ENCODE measurements around the gene RAB3IL1. TPM values are rescaled to one million over a fixed set of nuclear protein-coding genes. Genes with fewer than 3 reads are reported as not detected.

RAB3IL1 gene
- total RNA-seq, 3 donors from 2014 or later: 0.15 to 1.4 TPM; not detected in 1

DNA sequence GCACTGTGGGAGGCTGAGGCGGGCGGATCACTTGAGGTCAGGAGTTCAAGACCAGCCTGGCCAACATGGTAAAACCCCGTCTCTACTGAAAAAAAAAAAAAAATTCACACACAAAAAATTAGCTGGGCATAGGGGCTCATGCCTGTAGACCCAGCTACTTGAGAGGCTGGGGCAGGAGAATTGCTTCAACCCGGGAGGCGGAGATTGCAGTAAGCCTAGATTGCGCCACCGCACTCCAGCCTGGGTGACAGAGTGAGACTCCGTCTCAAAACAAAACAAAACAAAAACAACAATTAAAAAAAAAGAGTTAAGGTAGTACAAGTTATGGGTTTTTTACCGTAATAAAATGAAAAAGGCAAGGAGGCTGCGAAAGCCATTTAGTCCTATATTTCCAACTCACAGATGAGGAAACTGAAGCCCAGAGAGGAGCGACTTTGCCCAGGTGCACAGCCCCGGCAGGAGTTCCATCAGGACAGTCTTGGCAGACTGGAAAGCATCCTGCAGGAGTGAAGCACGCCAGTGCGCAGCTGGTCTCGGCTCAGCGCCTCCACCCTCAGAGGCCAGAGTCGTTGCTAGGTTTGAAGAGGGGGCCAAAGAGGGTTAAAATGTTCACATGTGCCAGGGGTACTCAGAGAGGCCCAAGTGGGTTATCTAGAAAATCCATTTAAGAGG lies 22.2 kb downstream of the RAB3IL1 start:
- no peak for DNase-seq
- no peak overlapping the region for H3K4me3 Mint-ChIP-seq
- no peaks in the 10 kb centered on the region for H3K36me3 Mint-ChIP-seq (ENCODE audit: insufficient read depth)
- H3K27me3 Mint-ChIP-seq (ENCODE audit: low read depth): no peaks in the 10 kb centered on the region
- peaks cover 10% of the 10 kb centered on the region for H3K4me1 Mint-ChIP-seq (ENCODE audit: low read depth)
- ATAC-seq: no peak
- no peaks in the 10 kb centered on the region for H3K9me3 Mint-ChIP-seq

DNA sequence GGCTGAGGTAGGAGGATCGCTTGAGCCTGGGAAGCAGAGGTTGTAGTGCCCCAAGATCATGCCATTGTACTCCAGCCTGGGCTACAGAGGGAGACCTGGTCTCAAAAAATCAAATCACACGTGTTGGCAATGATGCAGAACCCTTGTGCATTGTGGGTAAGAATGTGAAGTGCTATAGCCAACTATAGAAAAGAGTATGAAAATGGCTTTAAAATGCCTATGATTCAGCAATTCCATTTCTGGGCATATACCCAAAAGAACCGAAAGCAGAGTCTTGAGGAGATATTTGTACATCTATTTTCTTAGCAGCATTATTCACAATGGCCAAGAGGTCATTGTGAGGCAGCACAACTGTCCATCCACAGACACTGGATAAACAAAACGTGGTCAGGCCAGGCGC lies 23.4 kb downstream of the RAB3IL1 start:
- no peaks in the 10 kb centered on the region for H3K27me3 Mint-ChIP-seq (ENCODE audit: low read depth)
- no peak for ATAC-seq
- no peaks in the 10 kb centered on the region for H3K36me3 Mint-ChIP-seq (ENCODE audit: insufficient read depth)
- H3K4me1 Mint-ChIP-seq (ENCODE audit: low read depth): peaks cover 5% of the 10 kb centered on the region
- H3K4me3 Mint-ChIP-seq: no peak overlapping the region
- H3K9me3 Mint-ChIP-seq: no peaks in the 10 kb centered on the region
- no peak for DNase-seq

DNA sequence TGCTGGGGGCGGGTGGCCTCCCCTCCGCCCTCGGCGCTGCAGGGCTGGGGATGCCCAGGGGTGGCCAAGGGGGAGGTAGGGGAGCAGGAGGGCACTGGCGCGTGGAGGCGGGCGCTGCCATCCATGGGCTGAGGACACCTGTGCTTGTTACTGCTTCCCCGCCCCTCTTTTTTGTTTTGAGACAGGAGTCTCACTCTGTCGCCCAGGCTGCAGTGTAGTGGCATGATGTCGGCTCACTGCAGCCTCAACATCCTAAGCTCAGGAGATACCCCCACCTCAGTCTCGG lies 25.3 kb downstream of the RAB3IL1 start:
- Mint-ChIP-seq H3K9me3 (no peaks in the 10 kb centered on the region), H3K4me3 (peak overlapping the region; percentile 73), H3K27me3 (ENCODE audit: low read depth) (no peaks in the 10 kb centered on the region), H3K4me1 (ENCODE audit: low read depth) (peaks cover 5% of the 10 kb centered on the region), H3K36me3 (ENCODE audit: insufficient read depth) (no peaks in the 10 kb centered on the region)
- DNase-seq: no peak
- ATAC-seq: peak; percentile 42 to 46

DNA sequence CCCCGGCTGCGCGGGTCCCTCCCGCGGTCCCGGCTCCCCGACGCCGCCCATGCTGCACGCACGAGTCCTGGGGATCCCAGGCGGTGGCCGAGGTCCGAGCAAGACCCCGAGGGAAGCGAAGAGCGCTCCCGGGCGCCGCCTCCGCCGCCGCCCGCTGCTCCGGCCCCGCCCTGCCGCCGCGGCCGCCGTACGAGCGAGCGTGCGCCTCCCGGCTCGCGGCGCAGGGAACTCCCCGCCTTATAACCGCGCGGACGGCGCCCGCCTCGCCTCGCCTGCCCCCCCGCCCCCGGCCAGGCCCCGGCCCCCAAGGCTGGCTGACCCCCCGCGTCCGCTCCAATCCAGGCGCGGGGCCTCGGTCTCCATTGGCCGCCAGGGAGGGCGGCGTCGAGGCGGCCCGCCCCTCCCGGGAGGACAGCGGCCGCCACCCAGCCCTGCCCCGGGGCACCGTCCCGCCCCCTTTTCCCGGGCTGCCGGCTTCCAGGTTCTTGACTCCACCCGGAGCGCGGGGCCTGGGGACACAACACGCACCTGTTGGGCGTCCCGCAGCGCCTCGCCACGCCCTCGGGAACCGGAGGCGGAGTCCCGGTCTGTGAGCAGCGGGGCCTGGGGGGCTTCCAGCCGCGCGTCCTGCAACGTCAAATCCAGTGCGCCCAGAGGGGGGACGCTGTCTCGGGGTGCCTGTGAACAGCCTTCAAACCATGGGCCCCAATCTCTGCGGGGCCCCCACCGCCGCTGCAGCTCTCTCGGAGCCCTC lies 25.9 kb downstream of the RAB3IL1 start, which contains the start of gene FADS3:
TSS of gene FADS3 (minus strand) at position 215 of the 754 bp plus-strand sequence. CDS start at position 51, 164 bp downstream.
- Mint-ChIP-seq H3K27me3 (ENCODE audit: low read depth) (no peaks in the 10 kb centered on the region), H3K4me1 (ENCODE audit: low read depth) (peaks cover 5% of the 10 kb centered on the region), H3K36me3 (ENCODE audit: insufficient read depth) (no peaks in the 10 kb centered on the region), H3K9me3 (no peaks in the 10 kb centered on the region), H3K4me3 (peak within 1 kb of the TSS; percentile 73)
- peak; percentile 26 for DNase-seq
- ATAC-seq: peak; percentile 79 to 82

DNA sequence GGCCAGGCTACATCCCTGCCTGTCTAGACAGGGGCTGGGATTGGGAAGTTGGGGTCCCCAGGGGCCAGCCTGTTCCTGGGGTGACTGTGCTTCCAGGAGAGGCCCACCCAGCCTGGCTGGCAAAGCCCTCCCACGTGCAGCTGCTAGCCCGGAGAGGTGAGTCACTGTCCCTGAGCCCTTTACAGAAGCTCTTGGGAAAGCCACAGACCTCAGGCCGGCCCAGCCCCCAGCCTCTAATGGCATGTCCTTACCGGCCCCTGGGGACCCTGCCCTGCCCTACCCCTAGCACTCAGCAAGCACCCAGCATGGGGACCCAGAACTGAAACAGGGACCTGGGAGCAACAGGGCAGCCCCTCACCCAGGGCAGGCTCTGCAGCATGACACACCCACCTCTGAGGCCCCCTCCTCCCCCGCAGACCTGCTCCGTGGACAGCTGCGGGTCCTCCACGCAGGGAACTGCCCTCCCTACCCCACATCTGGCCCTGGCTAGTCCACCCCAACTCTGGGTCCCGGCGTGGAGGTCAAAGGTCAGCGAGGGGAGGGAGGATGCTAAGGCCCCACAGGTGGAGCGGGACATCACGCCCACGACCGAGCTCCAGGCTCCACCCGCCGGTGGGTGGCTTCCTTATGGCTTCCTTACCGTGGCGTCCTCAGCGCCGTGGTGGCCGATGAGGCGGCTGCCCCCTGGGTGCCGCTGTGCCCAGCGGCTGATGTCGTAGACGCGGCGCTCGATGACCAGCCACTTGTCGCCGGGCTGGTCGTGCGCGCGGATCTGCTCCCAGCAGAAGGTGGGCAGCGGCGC lies 26.6 kb downstream of the RAB3IL1 start:
- no peaks in the 10 kb centered on the region for H3K9me3 Mint-ChIP-seq
- DNase-seq (peak; percentile 17), ATAC-seq (peak; percentile 29 to 39)
- no peaks in the 10 kb centered on the region for H3K36me3 Mint-ChIP-seq (ENCODE audit: insufficient read depth)
- peaks cover 5% of the 10 kb centered on the region for H3K4me1 Mint-ChIP-seq (ENCODE audit: low read depth)
- H3K27me3 Mint-ChIP-seq (ENCODE audit: low read depth): no peaks in the 10 kb centered on the region
- peak overlapping the region; percentile 72 for H3K4me3 Mint-ChIP-seq

DNA sequence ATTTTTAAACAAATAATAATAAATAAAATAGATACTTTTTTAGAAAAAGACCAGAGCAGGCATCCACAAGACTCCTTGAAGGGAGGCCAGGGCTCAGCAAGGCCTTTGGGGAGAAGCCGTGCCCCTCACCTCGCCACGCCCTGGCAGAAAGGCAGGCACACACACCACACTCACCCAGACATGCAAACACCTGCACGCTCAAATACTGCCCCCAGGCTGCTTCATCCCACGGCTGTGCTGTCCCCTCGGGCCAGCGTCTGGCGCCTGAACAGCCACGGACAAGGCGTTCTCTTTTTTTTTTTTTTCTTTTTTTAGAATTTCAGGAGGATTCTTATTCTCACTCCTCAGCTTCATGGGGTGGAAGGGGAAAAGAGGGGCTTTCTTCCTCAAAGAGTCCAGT lies 27.5 kb downstream of the RAB3IL1 start:
- Mint-ChIP-seq H3K36me3 (ENCODE audit: insufficient read depth) (no peaks in the 10 kb centered on the region), H3K4me1 (ENCODE audit: low read depth) (peaks cover 5% of the 10 kb centered on the region), H3K9me3 (no peaks in the 10 kb centered on the region), H3K4me3 (peak overlapping the region; percentile 40), H3K27me3 (ENCODE audit: low read depth) (no peaks in the 10 kb centered on the region)
- no peak for ATAC-seq
- DNase-seq: no peak

DNA sequence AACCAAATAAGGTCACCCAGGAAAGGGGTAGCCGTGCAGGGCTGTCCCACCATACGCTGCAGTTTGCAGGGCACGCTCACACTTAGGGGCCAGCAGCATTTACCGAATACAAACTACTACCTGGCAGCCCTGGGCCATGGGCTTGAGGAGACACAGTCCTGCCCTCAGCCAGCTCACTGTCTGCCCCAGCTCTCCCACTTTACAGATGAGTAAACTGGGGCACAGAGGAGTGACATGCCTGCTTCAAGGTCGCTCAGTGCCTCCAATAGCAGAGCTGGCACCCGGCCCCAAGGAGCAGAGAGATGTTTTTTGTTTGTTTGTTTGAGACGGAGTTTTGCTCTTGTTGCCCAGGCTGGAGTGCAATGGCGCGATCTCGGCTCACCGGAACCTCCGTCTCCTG lies 28.8 kb downstream of the RAB3IL1 start:
- DNase-seq (no peak), ATAC-seq (no peak)
- Mint-ChIP-seq H3K27me3 (ENCODE audit: low read depth) (no peaks in the 10 kb centered on the region), H3K4me3 (no peak overlapping the region), H3K9me3 (no peaks in the 10 kb centered on the region), H3K36me3 (ENCODE audit: insufficient read depth) (no peaks in the 10 kb centered on the region), H3K4me1 (ENCODE audit: low read depth) (peaks cover 5% of the 10 kb centered on the region)

DNA sequence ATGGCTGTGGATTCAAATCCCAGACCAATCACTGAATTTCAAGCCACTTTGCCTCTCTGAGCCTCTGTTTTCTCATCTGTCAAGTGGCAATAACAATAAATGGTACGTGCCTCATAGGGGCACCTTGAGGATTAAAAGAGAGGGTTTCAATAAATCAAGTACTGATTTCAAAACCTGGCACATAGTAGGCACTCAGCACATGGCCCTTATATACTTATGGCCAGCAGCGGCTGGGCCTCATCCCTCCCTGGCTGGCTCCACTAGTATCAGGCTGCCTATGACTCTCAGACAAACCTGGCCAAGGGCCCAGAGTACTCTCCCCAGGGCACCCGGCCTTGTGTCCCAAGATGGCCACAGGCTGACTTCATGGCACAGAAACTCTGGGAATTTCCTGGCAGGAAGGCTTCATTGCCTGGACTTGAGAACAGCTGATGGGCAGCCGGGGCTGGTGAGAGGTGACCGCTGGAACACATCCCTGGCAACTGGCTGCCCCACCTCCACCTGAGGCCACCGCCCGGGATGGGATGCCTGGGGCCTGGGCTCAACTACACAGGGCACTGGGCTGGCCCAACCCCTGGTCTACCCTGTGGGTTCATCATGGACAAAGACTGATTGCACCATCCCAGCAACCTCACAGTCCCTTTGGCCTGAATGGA lies 29.4 kb downstream of the RAB3IL1 start:
- H3K4me1 Mint-ChIP-seq (ENCODE audit: low read depth): peaks cover 5% of the 10 kb centered on the region
- H3K4me3 Mint-ChIP-seq: no peak overlapping the region
- H3K36me3 Mint-ChIP-seq (ENCODE audit: insufficient read depth): no peaks in the 10 kb centered on the region

DNA sequence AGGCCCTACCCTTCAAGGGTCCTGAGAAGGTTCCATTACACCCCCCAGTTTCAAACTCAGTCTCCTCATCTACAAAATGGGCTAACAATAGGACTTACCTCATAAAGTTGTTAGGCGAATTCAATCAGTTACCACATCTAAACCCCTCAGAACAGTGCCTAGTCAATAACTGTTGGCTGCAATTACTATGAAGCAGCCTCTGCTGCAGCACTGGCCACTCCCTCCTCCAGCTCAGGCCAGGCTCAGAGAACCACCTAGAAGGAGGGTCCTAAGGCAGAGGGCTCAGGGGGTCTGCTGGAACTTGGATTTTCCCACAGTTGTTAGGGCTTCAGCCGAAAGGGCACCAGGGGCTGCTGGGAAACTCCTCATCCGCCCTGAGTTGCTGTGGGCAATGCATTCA lies 30.7 kb downstream of the RAB3IL1 start:
- Mint-ChIP-seq H3K4me1 (ENCODE audit: low read depth) (peaks cover 2% of the 10 kb centered on the region), H3K9me3 (no peaks in the 10 kb centered on the region), H3K27me3 (ENCODE audit: low read depth) (no peaks in the 10 kb centered on the region), H3K4me3 (no peak overlapping the region), H3K36me3 (ENCODE audit: insufficient read depth) (no peaks in the 10 kb centered on the region)
- ATAC-seq (no peak), DNase-seq (no peak)

More for the DNA sequence above, 29.4 kb downstream of the RAB3IL1 start:
- DNase-seq: no peak
- Mint-ChIP-seq H3K27me3 (ENCODE audit: low read depth) (no peaks in the 10 kb centered on the region), H3K9me3 (no peaks in the 10 kb centered on the region)
- no peak for ATAC-seq

DNA sequence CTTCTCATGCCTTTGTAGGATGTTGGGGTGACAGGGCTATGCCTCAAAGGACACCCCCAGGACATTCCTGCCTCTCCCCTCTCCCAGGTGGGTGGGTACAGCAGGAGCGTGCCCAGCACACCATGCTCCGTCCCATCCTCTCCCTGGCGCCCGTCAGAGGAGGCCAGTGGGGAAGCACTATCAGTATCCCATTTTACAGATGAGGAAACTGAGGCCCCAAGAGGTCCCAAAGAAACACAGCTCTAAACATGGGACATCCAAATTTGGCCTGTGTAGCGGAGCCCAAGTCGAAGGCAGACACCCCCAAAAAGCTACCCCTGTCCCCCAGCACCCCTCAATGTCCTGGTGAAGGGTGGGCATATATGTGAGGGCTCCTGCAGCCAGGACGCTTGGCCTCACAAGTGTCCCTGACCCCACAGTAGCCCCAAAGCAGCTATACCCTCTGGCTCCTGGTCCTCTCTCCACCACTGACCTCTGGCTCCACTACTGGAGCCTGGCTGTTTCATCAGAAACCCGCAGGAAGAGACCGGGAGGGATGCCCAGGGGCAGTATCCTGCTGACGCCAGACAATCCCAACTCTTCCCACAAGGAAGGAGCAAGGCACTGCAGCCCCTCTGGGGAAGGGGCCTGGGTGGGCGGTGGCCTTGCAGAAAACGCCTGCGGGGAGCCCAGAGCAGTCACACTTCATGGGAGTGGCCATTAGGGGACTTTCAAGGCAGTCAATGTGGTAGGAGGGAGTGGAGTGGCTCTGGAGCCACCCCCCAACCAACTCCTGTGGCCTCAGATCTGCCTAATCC lies 31.4 kb downstream of the RAB3IL1 start:
- H3K9me3 Mint-ChIP-seq: no peaks in the 10 kb centered on the region
- H3K27me3 Mint-ChIP-seq (ENCODE audit: low read depth): no peaks in the 10 kb centered on the region
- DNase-seq: no peak
- H3K4me1 Mint-ChIP-seq (ENCODE audit: low read depth): peaks cover 2% of the 10 kb centered on the region
- no peak overlapping the region for H3K4me3 Mint-ChIP-seq
- ATAC-seq: no peak
- no peaks in the 10 kb centered on the region for H3K36me3 Mint-ChIP-seq (ENCODE audit: insufficient read depth)

DNA sequence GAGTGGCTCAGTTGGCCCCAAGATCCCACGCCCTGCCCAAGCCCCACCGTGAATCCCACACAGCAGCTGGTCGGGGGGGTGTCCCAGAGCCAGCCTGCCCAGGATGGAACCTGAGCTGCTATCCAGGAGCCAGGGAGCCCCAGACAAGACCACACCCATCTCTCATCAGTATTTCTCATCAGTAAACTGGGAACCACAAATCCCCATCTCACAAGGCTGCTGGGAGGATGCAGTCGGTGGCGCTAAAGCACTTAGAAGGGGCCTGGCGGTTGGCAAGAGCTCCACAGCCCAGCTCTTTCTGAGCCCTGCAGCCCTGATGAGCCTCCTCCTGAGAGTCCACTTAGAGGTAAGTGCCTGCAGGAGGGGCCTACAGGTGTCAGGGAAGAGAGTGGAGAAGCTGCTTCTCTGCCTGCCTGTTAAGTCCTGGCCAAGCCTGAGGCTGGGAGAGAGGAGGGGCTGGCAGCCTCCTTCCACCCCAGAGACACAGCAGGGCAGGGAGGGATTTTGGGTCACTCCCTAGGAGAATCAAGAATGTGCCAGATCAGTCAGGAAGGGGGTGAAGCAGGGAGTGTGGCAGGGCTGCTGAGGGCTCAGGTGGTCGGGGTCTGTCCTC lies 32.1 kb downstream of the RAB3IL1 start:
- no peaks in the 10 kb centered on the region for H3K36me3 Mint-ChIP-seq (ENCODE audit: insufficient read depth)

DNA sequence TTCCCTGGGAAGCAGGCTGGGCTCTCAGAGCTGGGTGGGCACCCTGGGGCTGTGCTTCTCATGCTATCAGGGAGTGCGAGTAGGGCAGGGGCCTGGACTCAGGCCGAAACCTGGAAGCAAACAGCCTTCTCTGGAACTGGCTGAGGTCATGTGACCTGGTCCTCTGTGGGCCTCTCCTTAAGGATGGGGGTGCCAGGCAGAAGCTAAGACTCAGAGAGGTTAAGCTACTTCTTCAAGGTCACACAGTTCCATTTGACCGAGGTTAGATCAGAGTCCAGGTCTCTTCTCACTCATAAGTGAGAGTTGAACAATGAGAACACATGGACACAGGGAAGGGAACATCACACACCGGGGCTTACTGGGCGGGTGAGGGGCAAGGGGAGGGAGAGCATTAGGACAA lies 33.4 kb downstream of the RAB3IL1 start:
- H3K4me3 Mint-ChIP-seq: no peak overlapping the region
- DNase-seq: no peak
- H3K4me1 Mint-ChIP-seq (ENCODE audit: low read depth): peaks cover 2% of the 10 kb centered on the region
- no peaks in the 10 kb centered on the region for H3K27me3 Mint-ChIP-seq (ENCODE audit: low read depth)
- no peak for ATAC-seq
- H3K36me3 Mint-ChIP-seq (ENCODE audit: insufficient read depth): no peaks in the 10 kb centered on the region
- H3K9me3 Mint-ChIP-seq: no peaks in the 10 kb centered on the region

More for the DNA sequence above, 32.1 kb downstream of the RAB3IL1 start:
- Mint-ChIP-seq H3K9me3 (no peaks in the 10 kb centered on the region), H3K4me1 (ENCODE audit: low read depth) (no peaks in the 10 kb centered on the region), H3K4me3 (no peak overlapping the region), H3K27me3 (ENCODE audit: low read depth) (no peaks in the 10 kb centered on the region)
- no peak for DNase-seq
- no peak for ATAC-seq

DNA sequence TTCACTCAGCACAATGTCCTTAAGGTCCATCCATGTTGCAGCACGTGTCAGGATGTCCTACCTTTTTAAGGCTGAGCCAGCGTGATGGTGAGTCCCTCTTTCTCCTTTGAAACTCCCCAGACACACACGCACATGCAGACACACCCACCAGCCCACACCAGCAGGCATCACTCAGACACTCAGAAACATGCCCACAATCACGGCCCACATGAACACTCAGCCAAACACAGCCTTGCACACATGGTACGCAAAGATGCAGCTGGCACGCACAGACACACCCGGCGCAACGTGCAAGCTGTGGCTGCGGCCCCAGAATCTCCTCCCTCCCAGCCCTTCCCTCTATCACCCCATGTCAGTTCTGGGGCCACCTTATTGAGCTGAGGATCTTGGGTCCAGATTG lies 34.0 kb downstream of the RAB3IL1 start:
- H3K36me3 Mint-ChIP-seq (ENCODE audit: insufficient read depth): no peaks in the 10 kb centered on the region
- DNase-seq (no peak), ATAC-seq (no peak)
- no peaks in the 10 kb centered on the region for H3K9me3 Mint-ChIP-seq
- H3K27me3 Mint-ChIP-seq (ENCODE audit: low read depth): no peaks in the 10 kb centered on the region
- no peak overlapping the region for H3K4me3 Mint-ChIP-seq
- peaks cover 2% of the 10 kb centered on the region for H3K4me1 Mint-ChIP-seq (ENCODE audit: low read depth)

Measured in activated T-cell treated with anti-CD3 and anti-CD28 coated beads, Interleukin-2, amount 50 U/mL, for 4 hours (primary cell).